ENCODE data around the gene GRM3. TPM values are rescaled to one million over a fixed set of nuclear protein-coding genes. Genes with fewer than 3 reads are reported as not detected.

Gene GRM3
- total RNA-seq, 2 experiments from 2014 or later = not detected

DNA sequence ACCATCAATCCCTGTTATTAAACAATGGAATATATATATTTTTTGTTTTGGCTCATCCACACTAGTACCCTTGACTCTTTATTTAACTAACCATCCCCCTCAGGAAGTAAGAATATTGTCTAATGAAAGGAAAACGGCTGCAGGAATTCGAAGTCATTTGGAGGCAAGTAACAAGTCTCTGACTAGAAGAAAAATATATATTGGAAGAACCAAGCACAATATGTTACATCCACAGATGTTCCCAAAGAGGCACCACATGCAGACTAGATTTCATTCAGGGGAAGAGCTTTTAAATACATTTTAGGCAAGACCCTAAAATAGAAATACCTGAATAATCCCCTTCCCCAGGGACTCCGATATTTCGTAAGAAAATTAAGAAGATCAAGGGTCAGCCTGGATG lies 104.5 kb downstream of the GRM3 start:
- no peak for TF ChIP-seq CTCF (IDR thresholded peaks at IDR 0.05)
- Mint-ChIP-seq H3K27ac (no peak overlapping the region), H3K4me3 (no peak overlapping the region), H3K27me3 (peaks cover 10% of the 10 kb centered on the region), H3K9me3 (no peaks in the 10 kb centered on the region), H3K36me3 (ENCODE audit: low read depth) (no peaks in the 10 kb centered on the region), H3K4me1 (ENCODE audit: low read depth) (no peaks in the 10 kb centered on the region)
- CTCF ChIA-PET = no interaction called here
- ATAC-seq (ENCODE audit: poor library complexity) (no peak), DNase-seq (no peak)
- POLR2A ChIA-PET = no interaction called here
- Histone ChIP-seq H3K27me3 (ENCODE audit: control insufficient read depth in 1 of 2, insufficient read depth in 2 of 2, low read length in 2 of 2) (no peaks in the 10 kb centered on the region), H3K9me3 (ENCODE audit: control insufficient read depth in 1 of 2, insufficient read depth in 1 of 2, low read length in 2 of 2) (no peaks in the 10 kb centered on the region), H3K4me1 (ENCODE audit: insufficient read depth, low read length) (no peaks in the 10 kb centered on the region), H3K27ac (ENCODE audit: low read depth in 1 of 2, low read length in 2 of 2) (no peak overlapping the region), H3K36me3 (ENCODE audit: insufficient read depth, low read length) (no peaks in the 10 kb centered on the region), H3K4me3 (ENCODE audit: low read length) (no peak overlapping the region)
- intact Hi-C loops (cut with DNase I, micrococcal nuclease) = no loop called here

- ATAC-seq (ENCODE audit: poor library complexity) (no peak), DNase-seq (no peak)
- Mint-ChIP-seq H3K4me3 (no peak overlapping the region), H3K4me1 (ENCODE audit: low read depth) (no peaks in the 10 kb centered on the region), H3K9me3 (no peaks in the 10 kb centered on the region), H3K36me3 (ENCODE audit: low read depth) (no peaks in the 10 kb centered on the region), H3K27ac (no peak overlapping the region), H3K27me3 (peaks cover 4% of the 10 kb centered on the region)
- H3K9me3 ChIP-seq (ENCODE audit: control insufficient read depth in 1 of 2, insufficient read depth in 1 of 2, low read length in 2 of 2) = no peaks in the 10 kb centered on the region
- no peak overlapping the region for H3K4me3 ChIP-seq (ENCODE audit: low read length)
- no peak for TF ChIP-seq CTCF (IDR thresholded peaks at IDR 0.05)
- ChIA-PET POLR2A (no interaction called here), CTCF (no interaction called here)
- no peaks in the 10 kb centered on the region for H3K27me3 ChIP-seq (ENCODE audit: control insufficient read depth in 1 of 2, insufficient read depth in 2 of 2, low read length in 2 of 2)
- no peaks in the 10 kb centered on the region for H3K36me3 ChIP-seq (ENCODE audit: insufficient read depth, low read length)
- intact Hi-C loops (cut with DNase I, micrococcal nuclease) = no loop called here
- H3K4me1 ChIP-seq (ENCODE audit: insufficient read depth, low read length) = no peaks in the 10 kb centered on the region
- no peak overlapping the region for H3K27ac ChIP-seq (ENCODE audit: low read depth in 1 of 2, low read length in 2 of 2)
These were observed 105.4 kb downstream of the GRM3 start for GRCh38 chr7:86748843-86749719.

DNA sequence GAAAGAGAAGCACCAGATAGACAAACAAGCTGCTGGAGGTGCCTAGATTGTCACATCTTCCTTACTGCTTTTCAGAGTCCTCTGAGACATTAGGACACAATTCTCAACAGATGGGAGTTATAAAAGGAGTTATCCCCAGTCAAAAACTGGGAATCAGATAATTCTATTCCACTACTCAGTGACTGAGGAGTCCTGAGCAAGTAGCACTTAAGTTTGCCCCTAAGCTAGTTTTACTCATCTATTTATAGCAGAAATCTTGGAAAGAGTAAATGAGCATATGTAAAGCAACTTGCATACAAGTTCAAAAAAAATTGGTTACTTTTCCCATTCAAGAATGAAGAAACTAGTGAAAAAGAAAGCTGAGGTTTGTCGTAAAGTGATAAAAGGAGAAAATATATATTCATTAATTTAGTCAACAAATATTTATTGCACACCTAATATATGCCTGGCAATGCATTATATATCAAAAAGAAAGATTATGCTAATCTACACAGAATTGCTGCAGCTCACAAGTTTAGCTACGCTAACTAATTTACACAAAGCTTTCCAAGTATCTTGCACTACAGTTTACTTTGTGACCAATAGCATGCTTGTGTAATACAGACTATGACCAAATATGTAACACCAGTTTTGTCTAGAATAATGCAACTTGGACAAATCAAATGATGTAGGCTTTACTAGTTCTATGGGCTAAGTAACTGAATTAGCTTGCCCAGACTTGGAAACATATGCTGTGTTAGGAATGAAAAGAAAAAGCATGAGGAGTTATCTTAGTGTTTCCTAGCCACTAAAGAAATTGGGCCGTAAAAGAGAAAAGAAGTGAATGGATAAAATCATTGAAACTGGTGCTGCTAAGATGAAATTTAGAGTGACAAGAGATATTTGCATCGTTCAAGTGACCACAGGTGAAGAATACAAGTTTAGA lies 106.3 kb downstream of the GRM3 start:
- Histone ChIP-seq H3K27me3 (ENCODE audit: control insufficient read depth in 1 of 2, insufficient read depth in 2 of 2, low read length in 2 of 2) (no peaks in the 10 kb centered on the region), H3K9me3 (ENCODE audit: control insufficient read depth in 1 of 2, insufficient read depth in 1 of 2, low read length in 2 of 2) (no peaks in the 10 kb centered on the region), H3K4me1 (ENCODE audit: insufficient read depth, low read length) (no peaks in the 10 kb centered on the region), H3K27ac (ENCODE audit: low read depth in 1 of 2, low read length in 2 of 2) (no peak overlapping the region), H3K36me3 (ENCODE audit: insufficient read depth, low read length) (no peaks in the 10 kb centered on the region), H3K4me3 (ENCODE audit: low read length) (no peak overlapping the region)
- Mint-ChIP-seq H3K9me3 (no peaks in the 10 kb centered on the region), H3K36me3 (ENCODE audit: low read depth) (no peaks in the 10 kb centered on the region), H3K27ac (no peak overlapping the region), H3K4me3 (no peak overlapping the region), H3K27me3 (peaks cover under 1% of the 10 kb centered on the region), H3K4me1 (ENCODE audit: low read depth) (no peaks in the 10 kb centered on the region)
- TF ChIP-seq CTCF (IDR thresholded peaks at IDR 0.05) = no peak
- DNase-seq = no peak
- ChIA-PET POLR2A (no interaction called here), CTCF (no interaction called here)
- no peak for ATAC-seq (ENCODE audit: poor library complexity)
- intact Hi-C loops (cut with DNase I, micrococcal nuclease) = no loop called here

All from CD4-positive, alpha-beta T cell (primary cell).